ENCODE data around the gene NFIA. TPM values are rescaled to one million over a fixed set of nuclear protein-coding genes. Genes with fewer than 3 reads are reported as not detected.

Gene NFIA
- total RNA-seq, 1 experiment from 2014 or later = 12.7 TPM

DNA sequence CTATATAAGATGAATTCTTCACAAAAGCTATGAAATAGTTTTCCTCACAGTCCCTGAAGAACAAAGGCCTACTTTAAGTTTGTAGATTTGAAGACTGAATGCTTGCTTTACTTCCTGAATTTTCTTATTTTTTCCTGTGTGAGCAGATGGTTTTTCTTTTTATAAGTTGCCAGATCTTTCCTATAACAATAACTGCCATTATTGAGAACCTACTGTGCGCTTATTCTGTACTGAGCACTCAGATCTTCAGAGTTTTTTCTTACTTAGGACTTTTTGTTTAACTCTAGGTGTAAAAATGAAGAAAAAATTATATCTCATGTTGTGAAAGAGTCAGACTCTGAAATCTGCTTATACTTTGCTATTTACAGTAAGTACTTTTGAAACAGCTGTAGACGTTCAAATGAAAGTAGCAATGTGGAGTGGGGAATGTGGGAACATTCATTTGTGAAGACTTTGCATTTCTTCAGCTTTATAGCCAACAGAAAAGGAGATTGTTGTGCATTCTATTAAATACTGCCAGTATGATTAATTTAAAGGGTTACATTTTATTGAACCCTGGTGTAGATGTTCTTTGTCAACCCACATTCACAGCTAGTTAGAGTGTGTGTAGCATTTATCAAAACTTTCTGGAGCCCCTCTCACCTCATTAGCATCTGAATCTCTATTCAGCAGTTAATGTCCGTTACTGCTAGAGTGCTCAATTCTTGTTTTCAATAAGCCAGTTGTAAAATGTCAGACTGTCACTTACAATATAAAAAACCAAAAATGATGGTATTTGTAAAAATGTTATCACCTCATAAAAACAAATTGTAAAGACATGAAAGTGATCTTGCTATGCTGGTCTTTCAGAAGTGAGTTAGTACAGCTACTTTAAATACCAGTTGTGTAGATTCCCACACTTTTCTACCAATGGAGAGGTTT lies 29.0 kb downstream of the NFIA start:
- no peaks in the 10 kb centered on the region for H3K79me2 ChIP-seq (ENCODE audit: low read length)
- no peak for TF ChIP-seq EZH2 (IDR thresholded peaks at IDR 0.05; ENCODE audit: low read length, unreplicated experiment)
- TF ChIP-seq, protein P1, sequence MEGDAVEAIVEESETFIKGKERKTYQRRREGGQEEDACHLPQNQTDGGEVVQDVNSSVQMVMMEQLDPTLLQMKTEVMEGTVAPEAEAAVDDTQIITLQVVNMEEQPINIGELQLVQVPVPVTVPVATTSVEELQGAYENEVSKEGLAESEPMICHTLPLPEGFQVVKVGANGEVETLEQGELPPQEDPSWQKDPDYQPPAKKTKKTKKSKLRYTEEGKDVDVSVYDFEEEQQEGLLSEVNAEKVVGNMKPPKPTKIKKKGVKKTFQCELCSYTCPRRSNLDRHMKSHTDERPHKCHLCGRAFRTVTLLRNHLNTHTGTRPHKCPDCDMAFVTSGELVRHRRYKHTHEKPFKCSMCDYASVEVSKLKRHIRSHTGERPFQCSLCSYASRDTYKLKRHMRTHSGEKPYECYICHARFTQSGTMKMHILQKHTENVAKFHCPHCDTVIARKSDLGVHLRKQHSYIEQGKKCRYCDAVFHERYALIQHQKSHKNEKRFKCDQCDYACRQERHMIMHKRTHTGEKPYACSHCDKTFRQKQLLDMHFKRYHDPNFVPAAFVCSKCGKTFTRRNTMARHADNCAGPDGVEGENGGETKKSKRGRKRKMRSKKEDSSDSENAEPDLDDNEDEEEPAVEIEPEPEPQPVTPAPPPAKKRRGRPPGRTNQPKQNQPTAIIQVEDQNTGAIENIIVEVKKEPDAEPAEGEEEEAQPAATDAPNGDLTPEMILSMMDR (conservative IDR thresholded peaks at IDR 0.05; ENCODE audit: low read depth, low read length) = no peak
- TF ChIP-seq EZH2phosphoT487 (IDR thresholded peaks at IDR 0.05; ENCODE audit: borderline replicate concordance, low read length) = no peak
- ChIA-PET CTCF (no interaction called here), POLR2A (ENCODE audit: unreplicated experiment) (no interaction called here)
- H3K27me3 ChIP-seq (ENCODE audit: low read length) = no peaks in the 10 kb centered on the region
- no TSS peak for BruUV-seq (replicated peaks)
- peaks cover 6% of the 10 kb centered on the region; the same call in 1 of the 2 replicates for H3K36me3 ChIP-seq (ENCODE audit: low read depth, low read length)
- intact Hi-C loops (cut with micrococcal nuclease) = no loop called here
- H3K4me3 ChIP-seq (ENCODE audit: low read length) = no peak overlapping the region
- DNase-seq (no peak), ATAC-seq (no peak)
- H2AFZ ChIP-seq (ENCODE audit: low read length) = no peak overlapping the region
- H3K27ac ChIP-seq (ENCODE audit: low read length) = no peak overlapping the region
- H3F3A ChIP-seq (ENCODE audit: low read length, unreplicated experiment) = no peaks in the 10 kb centered on the region
- H4K20me1 ChIP-seq (ENCODE audit: low read length) = no peaks in the 10 kb centered on the region
- H3K4me2 ChIP-seq (ENCODE audit: low read length) = no peak overlapping the region
- H3K9me3 ChIP-seq (ENCODE audit: low read length) = peaks cover 6% of the 10 kb centered on the region
- no peak overlapping the region for H3K9ac ChIP-seq (ENCODE audit: low read length)
- H3K9me2 ChIP-seq (replicated peaks; ENCODE audit: low read length) = no peaks in the 10 kb centered on the region
- H3K4me1 ChIP-seq (ENCODE audit: insufficient read depth, low read length) = 0 out of 2 replicates have a peak, but pooled peaks cover 3% of the 10 kb centered on the region

DNA sequence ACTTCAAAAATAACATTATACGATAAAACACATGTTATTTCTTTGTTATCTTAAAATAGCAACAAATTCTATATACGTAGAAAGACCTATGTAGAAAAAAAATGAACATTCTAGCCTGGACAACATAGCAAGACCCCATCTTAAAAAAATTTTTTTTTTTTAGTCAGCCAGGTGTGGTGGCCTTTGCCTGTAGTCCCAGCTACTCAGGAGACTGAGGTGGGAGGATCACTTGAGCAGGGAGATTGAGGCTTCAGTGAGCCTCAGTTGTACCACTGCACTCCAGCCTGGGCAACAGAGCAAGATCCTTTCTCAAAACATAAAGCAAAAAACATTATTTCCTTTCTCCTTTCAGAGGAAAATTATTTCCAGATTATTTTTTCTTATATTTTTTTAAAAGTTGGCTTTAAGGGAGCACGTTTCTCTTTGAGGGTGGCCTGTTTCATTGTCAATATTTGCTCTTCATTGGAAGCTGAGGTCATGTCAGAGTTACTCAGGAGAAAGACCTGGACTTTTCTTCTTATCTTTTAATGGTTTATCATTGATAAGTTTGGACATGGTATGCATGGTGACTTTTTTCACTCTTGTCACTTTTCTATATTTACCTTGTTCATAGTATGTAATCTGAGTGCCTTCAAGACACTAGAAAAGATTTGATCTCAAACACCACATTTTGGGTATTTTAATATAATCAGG lies 32.0 kb downstream of the NFIA start:
- DNase-seq = no peak
- no peak for ATAC-seq
- ChIA-PET POLR2A (ENCODE audit: unreplicated experiment) (no interaction called here), CTCF (no interaction called here)
- no peak overlapping the region for H2AFZ ChIP-seq (ENCODE audit: low read length)
- no peaks in the 10 kb centered on the region for H3F3A ChIP-seq (ENCODE audit: low read length, unreplicated experiment)
- no peaks in the 10 kb centered on the region for H4K20me1 ChIP-seq (ENCODE audit: low read length)
- peaks cover 17% of the 10 kb centered on the region for H3K4me1 ChIP-seq (ENCODE audit: insufficient read depth, low read length)
- no peak overlapping the region for H3K4me3 ChIP-seq (ENCODE audit: low read length)
- H3K36me3 ChIP-seq (ENCODE audit: low read depth, low read length) = no peaks in the 10 kb centered on the region
- H3K27ac ChIP-seq (ENCODE audit: low read length) = no peak overlapping the region
- no peaks in the 10 kb centered on the region for H3K9me2 ChIP-seq (replicated peaks; ENCODE audit: low read length)
- H3K4me2 ChIP-seq (ENCODE audit: low read length) = no peak overlapping the region
- H3K27me3 ChIP-seq (ENCODE audit: low read length) = no peaks in the 10 kb centered on the region
- intact Hi-C loops (cut with micrococcal nuclease) = no loop called here
- H3K9ac ChIP-seq (ENCODE audit: low read length) = no peak overlapping the region
- H3K79me2 ChIP-seq (ENCODE audit: low read length) = no peaks in the 10 kb centered on the region
- H3K9me3 ChIP-seq (ENCODE audit: low read length) = no peaks in the 10 kb centered on the region
- no TSS peak for BruUV-seq (replicated peaks)
- TF ChIP-seq, protein P1 (conservative IDR thresholded peaks at IDR 0.05; ENCODE audit: low read depth, low read length) = no peak
- TF ChIP-seq EZH2phosphoT487 (IDR thresholded peaks at IDR 0.05; ENCODE audit: borderline replicate concordance, low read length) = no peak
- TF ChIP-seq EZH2 (IDR thresholded peaks at IDR 0.05; ENCODE audit: low read length, unreplicated experiment) = no peak

Measured in PC-3 (cell line).